NAMALWA (cell line): ENCODE data around the gene RPS21.

Experiments
- DNase-seq: peaks from one replicate; pipeline ENCODE4 v3.0.0-alpha.2; 2015; ENCODE audit warnings: low spot score

Gene RPS21

DNA sequence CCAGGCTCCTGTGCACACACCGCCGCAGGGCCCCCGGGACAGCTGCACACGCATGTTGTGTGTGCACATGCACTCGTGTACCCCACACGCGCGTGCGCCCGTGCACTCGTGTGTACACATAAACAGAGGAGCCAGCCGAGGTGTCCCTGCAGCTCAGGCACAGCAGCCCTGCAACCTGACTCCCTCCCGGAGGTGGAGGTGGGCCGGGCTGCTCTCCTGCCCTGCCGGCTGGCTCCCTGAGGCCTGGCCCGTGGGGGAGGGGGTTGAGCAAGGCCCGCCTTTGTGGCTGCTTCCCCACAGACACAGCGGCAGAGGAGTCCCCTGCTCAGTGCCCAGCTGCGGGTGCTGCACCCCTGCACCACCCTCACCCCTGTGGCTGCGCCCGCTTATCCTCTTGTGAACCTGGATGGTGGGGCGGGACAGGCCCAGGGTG is 39.8 kb downstream of the RPS21 start:
- DNase-seq: no peak

DNA sequence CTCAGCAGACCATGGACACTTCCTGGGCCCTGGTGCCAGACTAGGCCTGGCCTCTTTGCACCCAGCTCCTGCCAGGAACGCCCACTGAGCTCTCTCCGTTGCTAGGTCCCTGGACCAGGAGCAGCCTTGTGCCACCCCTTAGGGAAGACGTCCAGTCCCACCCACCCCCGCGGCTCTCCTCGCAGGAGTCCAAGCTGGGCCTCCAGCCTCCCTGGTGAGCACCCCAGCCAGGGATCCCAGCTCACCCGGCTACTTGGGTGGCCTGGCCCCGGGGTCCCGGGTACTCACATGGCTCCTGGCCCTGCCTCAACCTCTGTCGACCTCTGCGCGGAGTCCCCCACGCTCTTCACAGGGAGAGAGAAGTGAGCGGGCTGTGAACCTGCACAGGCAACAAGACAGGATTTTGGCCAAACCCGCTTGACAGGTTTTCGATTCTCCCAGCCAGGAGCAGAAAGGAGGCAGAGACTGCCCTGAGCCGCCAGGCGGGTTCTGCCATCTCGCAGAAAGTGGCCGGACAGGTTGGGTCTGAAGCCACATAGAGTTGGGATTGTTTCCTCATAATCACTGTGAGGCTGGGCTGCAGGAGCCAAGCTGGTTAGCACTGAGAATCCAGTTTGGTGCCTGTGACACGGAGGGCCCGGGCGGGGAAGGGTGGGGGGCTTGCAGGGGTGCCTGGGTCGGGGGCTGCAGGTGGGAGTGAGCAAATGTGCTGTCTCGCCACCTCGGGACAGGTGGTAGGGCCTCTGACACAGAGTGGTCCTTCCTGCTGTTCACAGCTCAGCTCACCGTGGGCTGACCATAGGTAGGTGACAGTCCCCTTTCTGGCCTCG is 40.5 kb downstream of the RPS21 start, which contains the start of gene RBBP8NL:
RBBP8NL (minus strand) TSS at position 368 of the 830 bp plus-strand sequence. CDS start 7,892 bp downstream, outside the sequence.
- no peak for DNase-seq

DNA sequence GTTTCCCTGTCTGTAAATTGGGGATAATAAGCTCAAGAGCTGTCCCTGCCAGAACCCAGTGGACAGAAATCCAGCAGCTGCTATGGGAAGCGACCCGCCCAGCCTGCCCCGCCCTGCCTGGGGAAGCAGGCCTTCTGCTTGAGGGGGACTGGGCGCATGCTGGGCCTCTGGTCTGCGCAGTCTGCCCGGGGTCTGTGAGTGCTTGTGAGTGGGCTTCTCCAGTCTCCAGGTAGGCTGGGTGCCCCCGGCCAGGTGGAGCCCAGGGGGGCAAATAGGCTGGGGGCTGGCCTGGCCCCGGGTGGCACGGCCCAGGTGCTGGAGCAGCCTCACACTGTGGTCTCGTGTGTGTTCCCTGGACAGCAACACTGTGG is 41.1 kb downstream of the RPS21 start:
- DNase-seq: no peak

DNA sequence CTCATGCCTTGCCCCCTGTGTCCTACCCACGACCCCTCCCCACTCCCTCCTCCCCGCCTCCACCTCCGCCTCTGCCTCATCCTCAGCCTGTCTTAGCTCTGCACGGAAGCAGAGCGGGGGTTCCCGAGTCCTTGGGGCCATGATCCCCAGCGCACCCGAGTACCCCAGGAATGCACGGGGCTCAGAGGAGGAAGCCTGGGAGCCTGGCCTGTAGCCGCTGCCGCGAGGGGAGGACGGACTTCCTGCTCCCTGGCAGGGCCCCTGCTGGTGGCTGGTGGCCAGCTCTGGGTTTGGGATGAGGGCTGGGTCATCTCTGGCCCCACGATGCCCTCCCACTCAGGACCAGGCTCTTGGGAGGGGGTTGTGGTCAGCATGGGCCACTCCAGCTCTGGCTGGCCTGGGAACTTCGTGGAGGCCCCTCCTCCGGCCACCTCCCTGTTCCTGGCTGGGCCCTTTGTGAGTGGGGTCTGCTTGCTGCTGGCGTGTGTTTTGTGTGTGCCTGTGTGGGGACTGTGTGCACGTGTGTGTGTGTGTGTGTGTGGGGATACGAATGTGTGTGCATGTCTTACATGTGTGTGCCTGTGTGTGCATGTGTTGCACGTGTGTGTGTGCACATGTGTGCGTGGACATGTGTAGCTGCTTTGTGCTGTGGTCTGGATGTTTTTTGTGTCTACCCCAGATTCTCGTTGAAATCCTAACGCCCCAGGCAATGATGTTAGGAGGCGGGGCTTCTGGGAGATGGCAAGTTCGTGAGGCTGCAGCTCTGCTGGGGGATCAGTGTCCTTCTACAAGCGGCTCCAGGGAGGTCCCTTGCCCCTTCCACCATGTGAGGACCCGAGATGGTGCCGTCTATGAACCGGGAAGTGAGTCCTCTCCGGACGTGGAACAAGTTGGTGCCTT is 41.7 kb downstream of the RPS21 start:
- no peak for DNase-seq

DNA sequence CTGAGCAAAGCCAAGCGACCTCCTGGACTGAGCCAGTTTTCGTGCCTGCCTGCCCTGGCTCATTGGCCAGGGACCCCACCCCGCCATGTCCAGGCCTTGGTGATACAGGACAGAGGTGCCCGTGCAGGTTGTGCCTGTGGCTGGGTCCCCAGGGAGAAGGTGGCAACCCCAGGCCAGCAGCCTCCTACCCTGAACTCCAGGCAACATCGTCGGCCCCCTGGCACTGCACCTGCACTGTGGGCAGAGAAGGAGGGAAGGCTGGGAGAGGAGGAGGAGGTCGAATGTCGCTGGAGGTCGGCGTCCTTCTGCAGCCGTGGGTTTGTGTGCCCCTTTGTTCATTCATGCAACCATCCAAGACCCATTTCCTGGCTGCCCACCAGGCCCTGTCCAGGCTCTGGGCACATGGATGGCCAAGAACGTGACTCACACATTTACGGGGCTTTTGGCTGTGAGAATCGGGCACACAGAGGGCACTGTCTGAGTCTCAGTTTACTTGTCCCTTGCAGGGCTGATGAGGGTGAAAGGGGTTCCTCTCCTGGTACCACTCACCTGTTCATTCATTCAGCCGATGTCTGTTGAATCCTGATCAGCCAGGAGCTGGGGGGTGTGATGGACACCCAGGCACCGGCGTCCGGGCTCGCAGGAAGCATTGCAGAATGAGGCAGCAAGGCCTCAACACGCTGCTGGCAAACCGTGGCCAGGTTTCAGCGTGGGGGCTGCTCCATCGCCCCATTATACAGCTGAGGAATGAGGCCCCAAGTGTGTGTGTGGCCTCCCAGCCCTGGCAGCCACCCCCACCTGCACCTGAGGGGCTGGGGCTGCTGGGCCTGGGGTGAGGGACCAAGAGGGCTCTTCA is 42.8 kb downstream of the RPS21 start:
- DNase-seq: no peak

DNA sequence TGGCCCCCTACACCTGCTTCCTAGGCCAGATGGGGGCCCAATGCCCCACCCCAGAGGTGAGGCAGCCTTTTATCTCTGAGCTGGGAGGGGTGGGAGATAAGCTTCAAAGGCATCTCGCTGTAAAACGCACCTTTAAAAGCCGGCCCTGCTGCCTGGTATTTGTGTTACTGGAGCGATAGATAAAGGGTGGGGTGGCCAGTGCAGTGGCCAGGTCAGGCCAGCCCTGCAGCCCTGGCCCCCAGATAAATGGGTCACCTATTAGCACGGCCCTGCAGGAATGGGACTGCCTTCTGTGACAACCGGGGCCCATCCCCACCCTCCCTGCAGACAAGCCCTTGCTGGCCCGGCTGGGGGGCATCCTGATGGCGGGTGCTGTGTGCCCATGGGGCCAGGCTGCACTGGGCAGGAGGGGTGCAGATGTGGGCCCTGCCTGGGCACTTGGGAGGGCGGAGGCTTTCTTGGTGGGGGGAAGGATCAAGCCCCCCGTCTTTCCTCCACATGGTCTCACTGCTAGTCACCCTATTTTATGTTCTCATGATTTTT is 43.5 kb downstream of the RPS21 start:
- DNase-seq: no peak

DNA sequence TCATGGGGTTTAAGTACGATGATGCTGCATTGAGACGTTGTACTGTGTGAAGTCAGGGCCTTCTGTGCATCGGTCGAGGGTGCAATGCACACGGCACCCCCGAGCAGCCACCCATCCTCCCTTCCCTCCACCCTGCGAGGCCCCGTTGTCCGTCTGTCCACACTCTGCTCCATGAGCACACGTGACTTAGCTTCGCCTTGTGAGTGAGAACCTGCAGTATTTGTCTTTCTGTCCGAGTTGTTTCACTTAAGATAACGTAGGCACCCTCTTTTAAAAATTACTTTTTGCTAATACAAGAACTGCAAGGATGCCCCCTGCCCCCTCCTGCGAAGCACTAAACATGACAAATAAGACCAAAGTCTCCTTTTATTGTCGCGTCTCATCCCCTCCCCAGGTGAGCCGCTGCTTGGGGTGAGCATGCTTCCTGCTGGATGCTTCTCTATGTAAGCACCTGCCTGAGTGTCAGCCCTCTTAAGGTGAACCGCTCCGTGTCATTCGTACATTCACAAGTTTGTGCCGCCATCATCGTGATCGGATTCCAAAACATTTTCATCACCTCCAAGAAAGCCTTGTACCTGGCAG is 44.1 kb downstream of the RPS21 start:
- no peak for DNase-seq

DNA sequence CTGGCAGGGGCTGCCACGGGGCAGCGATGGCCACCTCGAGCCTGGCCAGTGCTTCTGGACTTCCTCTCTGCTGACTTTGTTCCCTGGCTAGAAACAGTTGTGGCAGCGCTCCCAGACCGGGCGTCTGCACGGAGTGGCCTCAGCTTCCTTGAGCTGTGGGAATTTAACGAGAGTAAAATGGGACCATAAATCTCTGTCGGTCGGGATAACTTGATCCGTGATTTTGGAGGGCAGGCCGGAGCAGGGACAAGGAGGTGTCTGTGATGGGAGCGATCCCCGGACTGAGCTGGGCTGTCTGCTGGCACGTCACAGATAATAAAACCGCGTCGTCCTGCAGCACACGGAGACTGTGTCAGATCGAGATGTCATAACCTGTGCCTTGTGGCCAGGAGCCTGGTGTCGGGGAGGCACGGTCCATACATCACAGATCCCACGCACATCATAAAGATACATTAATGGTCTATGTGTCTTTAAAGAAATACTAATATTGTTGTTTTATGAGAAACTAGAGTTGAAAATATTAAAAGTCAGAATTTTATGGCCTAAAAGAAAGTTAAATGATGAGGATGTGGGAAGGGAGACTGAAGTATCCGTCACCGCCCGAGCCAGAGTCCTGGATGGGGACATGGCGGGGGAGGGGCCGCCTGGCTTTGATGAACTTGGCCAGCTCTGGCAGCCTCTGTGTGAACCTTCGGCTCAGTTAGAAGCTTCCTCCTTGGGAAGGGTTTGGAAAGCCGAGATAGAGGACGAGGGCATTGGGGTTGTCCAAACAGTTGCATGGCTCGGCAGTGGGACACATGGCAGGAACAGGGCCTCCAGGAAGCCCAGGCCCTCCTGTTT is 47.0 kb downstream of the RPS21 start:
- no peak for DNase-seq

DNA sequence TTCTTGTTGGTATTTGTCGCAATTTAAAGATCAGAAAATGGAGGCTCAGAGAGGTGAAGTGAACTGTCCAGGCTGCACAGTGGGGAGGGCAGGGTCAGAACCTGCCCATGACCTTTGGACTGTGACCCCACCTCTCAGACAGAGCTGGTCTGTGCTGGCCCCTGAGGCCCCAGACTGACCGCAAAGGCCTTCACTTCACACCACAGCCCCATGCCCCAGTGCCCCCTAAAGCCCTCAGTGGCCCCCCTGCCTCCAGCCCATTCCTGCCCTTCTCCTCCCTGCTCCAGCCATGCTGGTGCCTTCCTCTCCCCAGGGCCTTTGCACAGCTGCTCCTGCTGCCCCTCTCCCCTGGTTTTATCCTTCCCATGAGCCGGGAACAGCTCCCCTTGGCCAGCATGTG is 49.8 kb downstream of the RPS21 start:
- no peak for DNase-seq

DNA sequence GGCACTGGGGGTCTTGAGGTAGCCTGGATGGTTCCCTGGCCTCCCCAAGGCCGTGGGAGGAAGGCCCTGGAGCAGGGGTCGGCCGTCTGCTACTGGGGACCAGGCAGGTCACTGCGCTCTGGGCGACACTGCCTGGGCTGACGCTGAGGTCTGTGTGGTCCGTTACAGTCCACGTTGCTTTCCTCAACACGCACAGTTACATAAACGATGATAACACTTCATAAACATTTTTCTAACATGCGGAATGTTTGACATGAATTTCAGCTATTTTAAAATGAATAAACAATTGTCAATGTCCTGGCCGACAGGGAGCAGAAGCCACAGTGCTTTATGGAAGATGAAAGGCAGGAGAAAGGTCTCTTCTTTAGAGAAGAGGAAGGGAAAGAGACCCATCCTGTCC is 50.6 kb downstream of the RPS21 start:
- no peak for DNase-seq

DNA sequence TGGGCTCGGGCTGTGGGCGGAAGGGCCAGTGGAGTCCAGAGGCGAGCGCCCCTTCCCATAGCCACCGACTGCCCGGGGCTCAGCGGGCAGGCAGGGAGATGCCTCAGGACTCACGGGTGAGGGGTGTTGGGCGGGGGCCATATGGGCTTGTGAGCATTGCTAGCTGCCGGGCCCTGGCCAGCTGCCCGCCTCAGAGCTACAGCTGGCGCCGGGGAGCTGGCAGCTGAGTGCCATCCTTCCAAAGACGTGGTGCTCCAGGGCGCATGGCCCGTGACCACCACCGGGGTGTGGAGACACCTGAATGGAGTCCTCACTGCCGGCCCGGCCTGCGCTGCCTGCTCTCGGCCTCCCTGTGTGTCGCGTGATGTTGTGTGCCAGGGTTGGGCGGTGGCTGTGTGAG is 51.0 kb downstream of the RPS21 start:
- no peak for DNase-seq
